Heart left ventricle (tissue), 13 donors: Measurements from ENCODE around the gene CTAGE9.

Source experiments
- POLR2A ChIP-seq, 2 donors: fragments of 450-650 bp; IDR thresholded peaks; one replicate each; pipeline ENCODE4 v1.6.1; 2017; ENCODE audit warnings: antibody characterized with exemption in 2 of 2, mild to moderate bottlenecking in 2 of 2, moderate library complexity in 2 of 2
- TF ChIP-seq, protein P1 (sequence below), 12 donors: fragments of 200-600 bp; sonication (generic) in 4 of 12; IDR thresholded peaks; one replicate each; pipeline versions ENCODE4 v1.5.0 to v1.8.0; 2018 to 2022; ENCODE audit warnings: antibody characterized with exemption in 12 of 12, mild to moderate bottlenecking in 5 of 12
- donor health status: ischemic (EF 13 %, LVEDD 7.1; RV severe dilation, severe dysfunction).
- donor health status: DM: no; HTN: yes; CAD: no.
- donor health status: DM: no; HTN: no; CAD: no.
- donor health status: ischemic (EF 25% LVEDD 6.9; RV normal size, moderate dysfunction).
- donor health status: ischemic (EF 25% LVEDD 5.7; RV mildly dilated, moderate dysfunction).
- donor health status: ischemic (EF 35%, LVEDD 5.7; RV mildly dilated, moderate dysfunction).
- donor health status: nonischemic (EF 11% LVEDD 7.7; RV severe dilation, severe dysfunction).
- donor health status: DM: yes; HTN: yes; CAD: no.
- donor health status: PGD.
- donor health status: ischemic (EF 29% LVEDD 5.4; RV normal size, mild dysfunction).
- donor health status: nonischemic (EF 23%, LVEDD 6.1; RV moderate dilation, normal function).

DNA sequence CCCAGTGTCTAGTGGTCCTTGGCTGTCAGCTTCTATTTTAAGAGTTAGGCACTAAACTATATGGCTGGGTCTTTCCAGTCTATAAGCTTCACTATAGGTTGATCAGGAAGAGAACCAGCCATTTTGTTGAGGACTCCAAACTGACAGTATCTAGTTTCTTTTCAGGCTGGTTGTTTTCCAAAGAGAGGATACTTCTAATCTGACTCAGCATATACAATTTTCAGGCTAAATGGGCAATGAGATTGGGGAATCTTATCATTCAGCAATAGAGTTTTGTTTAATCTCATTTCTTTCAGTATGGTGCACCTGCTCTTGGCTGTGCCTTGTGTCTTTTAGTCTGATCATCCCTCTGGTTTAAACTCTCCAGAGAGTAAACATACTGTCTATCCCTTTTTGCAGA is 20.4 kb upstream of the CTAGE9 start:
- TF ChIP-seq, protein P1, sequence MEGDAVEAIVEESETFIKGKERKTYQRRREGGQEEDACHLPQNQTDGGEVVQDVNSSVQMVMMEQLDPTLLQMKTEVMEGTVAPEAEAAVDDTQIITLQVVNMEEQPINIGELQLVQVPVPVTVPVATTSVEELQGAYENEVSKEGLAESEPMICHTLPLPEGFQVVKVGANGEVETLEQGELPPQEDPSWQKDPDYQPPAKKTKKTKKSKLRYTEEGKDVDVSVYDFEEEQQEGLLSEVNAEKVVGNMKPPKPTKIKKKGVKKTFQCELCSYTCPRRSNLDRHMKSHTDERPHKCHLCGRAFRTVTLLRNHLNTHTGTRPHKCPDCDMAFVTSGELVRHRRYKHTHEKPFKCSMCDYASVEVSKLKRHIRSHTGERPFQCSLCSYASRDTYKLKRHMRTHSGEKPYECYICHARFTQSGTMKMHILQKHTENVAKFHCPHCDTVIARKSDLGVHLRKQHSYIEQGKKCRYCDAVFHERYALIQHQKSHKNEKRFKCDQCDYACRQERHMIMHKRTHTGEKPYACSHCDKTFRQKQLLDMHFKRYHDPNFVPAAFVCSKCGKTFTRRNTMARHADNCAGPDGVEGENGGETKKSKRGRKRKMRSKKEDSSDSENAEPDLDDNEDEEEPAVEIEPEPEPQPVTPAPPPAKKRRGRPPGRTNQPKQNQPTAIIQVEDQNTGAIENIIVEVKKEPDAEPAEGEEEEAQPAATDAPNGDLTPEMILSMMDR (IDR thresholded peaks at IDR 0.05) = no peak
- no peak for TF ChIP-seq POLR2A (IDR thresholded peaks at IDR 0.05)
